Activated CD8-positive, alpha-beta memory T cell treated with anti-CD3 and anti-CD28 coated beads for 36 hours (primary cell): ENCODE measurements around the gene TCF15. TPM values are rescaled to one million over a fixed set of nuclear protein-coding genes. Genes with fewer than 3 reads are reported as not detected.

Experiments used
- CTCF ChIA-PET: fragments of 350-600 bp; sonication (Branson Sonifier 250); formaldehyde crosslinking; loops from one replicate; lab custom pipeline; 2021; ENCODE audit warnings: antibody characterized with exemption; lab: Charles Lee
- POLR2A ChIA-PET: fragments of 350-600 bp; sonication (Branson Sonifier 250); formaldehyde crosslinking; loops from one replicate; lab custom pipeline; 2021; ENCODE audit warnings: antibody characterized with exemption; lab: Charles Lee
- total RNA-seq, 2 experiments: library from RNA; stranded (reverse); gene quantifications; one replicate each; pipeline ENCODE4 v1.2.3, GENCODE V29; 2021

TCF15 gene
- not detected for total RNA-seq

GRCh38 chr20:610130-611046 is at the start of gene TCF15:
Gene TCF15 (minus strand): TSS chr20:610309. CDS start chr20:610237, 72 bp downstream.
- CTCF ChIA-PET = interaction anchor here (2.3 kb wide), 1 partner anchor 35 kb away, joined by 5 read pairs; no protein-coding TSS in a partner anchor
- POLR2A ChIA-PET = no interaction called here

- CTCF ChIA-PET = interaction anchor here (2.7 kb wide), 1 partner anchor 13 kb away, joined by 8 read pairs; no protein-coding TSS in a partner anchor
- POLR2A ChIA-PET = no interaction called here
These were observed 48.7 kb upstream of the TCF15 start for GRCh38 chr20:658731-659291.

- ChIA-PET CTCF (interaction anchor here (2.7 kb wide), 1 partner anchor 13 kb away, joined by 8 read pairs; no protein-coding TSS in a partner anchor), POLR2A (no interaction called here)
These were observed 48.1 kb upstream of the TCF15 start for GRCh38 chr20:658202-658601.

GRCh38 chr20:655726-656624 is 45.9 kb upstream of the TCF15 start:
- POLR2A ChIA-PET = no interaction called here

DNA sequence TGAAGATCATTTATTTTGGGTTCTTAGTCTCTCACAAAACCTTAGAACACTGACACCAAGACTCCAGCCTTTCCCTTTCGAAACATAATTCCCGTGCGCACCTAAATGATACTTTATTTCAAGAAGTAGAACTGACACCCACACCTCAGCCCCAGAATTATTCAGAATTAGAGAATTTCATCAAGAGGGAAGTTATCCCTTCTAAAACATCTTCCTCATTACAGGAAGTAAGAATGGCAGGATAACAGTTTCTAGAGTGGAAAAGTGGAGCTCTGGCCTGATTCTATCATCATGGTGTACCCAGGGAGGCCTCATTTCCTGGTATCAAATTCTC is 44.3 kb upstream of the TCF15 start:
- ChIA-PET POLR2A (no interaction called here), CTCF (interaction anchor here (1.9 kb wide), 1 partner anchor 9 kb away, joined by 5 read pairs; no protein-coding TSS in a partner anchor)

More at GRCh38 chr20:655726-656624, 45.9 kb upstream of the TCF15 start:
- CTCF ChIA-PET = no interaction called here

- CTCF ChIA-PET = interaction anchor here (1.9 kb wide), 1 partner anchor 8 kb away, joined by 5 read pairs; no protein-coding TSS in a partner anchor
- POLR2A ChIA-PET = no interaction called here
These were observed 43.7 kb upstream of the TCF15 start for GRCh38 chr20:653590-654416.

DNA sequence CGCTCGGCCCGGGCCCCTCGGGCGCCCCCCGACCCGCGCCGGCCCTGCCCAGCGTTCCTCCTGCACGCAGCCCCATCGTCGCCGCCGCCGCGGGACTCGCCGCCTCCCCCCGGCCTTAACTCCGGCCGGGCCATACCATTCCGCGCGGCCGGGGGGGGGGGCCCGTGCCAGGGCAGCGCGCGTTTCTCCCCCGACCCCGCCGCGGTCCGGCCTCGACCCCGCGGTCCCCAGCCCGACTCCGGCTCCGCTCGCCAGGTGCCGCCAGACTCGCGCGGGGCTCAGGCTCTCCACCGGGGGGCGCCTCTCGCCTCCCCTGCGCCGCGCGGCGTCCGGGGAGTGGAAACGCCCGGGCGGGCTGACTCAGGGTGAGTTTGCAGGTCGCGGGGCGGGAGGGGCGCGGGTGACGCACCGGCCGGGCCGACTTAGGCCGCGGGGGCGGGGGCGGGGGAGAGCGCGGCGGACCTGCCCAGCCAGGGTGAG is 43.0 kb upstream of the TCF15 start, which contains the start of gene SRXN1:
SRXN1 (minus strand) TSS at position 91 of the 480 bp plus-strand sequence; CDS start at position 76, 15 bp downstream.
- CTCF ChIA-PET = interaction anchor here (1.0 kb wide), 1 partner anchor 14 kb away, joined by 3 read pairs; no protein-coding TSS in a partner anchor
- POLR2A ChIA-PET = no interaction called here

DNA sequence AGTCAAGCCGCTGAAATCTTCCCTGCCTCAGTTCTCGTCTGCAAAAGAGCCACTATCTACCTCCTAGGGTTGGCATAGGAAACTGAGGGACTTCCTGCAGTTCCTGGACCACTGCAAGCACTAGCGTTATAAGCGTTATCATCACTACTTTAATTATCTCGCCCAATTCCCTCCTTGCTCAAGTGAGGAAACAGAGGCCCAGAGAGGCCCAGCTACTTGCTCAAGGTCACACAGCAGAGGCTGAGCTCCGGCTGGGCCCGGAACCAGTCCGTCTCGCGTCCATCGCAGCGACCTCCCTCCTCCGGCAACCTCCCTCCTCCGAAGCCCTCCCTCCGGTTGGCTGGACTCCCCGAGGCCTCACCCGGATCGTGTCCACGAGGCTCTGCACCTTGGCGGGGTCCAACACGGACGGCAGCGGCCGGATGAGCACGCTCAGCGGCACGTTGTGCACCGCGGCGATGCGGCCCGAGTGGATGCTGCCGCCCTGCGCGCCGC is 42.6 kb upstream of the TCF15 start:
- POLR2A ChIA-PET = interaction anchor here (1.1 kb wide), 1 partner anchor 109 kb away, joined by 5 read pairs; the partner anchor contains the start of gene CSNK2A1
- CTCF ChIA-PET = interaction anchor here (1.0 kb wide), 1 partner anchor 15 kb away, joined by 3 read pairs; no protein-coding TSS in a partner anchor

GRCh38 chr20:651713-652614 is 41.9 kb upstream of the TCF15 start:
- ChIA-PET CTCF (interaction anchor here (1.0 to 1.1 kb wide), 2 partner anchors 15 to 173 kb away, joined by 3 read pairs; no protein-coding TSS in a partner anchor), POLR2A (interaction anchor here (1.1 kb wide), 1 partner anchor 108 kb away, joined by 5 read pairs; the partner anchor contains the start of gene CSNK2A1)

- POLR2A ChIA-PET = no interaction called here
These were observed 40.8 kb upstream of the TCF15 start for GRCh38 chr20:650954-651353.

DNA sequence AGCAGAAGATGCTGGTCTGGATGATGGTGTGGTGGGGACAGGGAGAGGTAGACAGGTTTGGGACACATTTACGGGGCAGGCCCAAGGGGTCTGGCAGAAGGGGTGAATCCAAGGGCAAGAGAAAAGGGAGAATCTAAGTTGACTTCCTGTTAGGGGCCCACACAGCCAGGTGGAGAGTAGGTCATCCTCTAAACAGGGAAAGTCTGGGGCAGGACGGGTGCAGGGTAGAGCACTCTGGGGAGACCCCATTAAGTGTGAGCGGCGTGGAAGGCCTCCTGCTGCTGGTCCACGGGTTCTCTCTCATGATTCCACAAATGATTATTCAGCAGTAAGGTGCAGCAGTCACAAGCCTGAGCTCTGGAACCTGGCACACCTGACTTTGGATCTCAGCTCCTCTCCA is 40.2 kb upstream of the TCF15 start:
- POLR2A ChIA-PET = no interaction called here
- CTCF ChIA-PET = interaction anchor here (1.1 kb wide), 1 partner anchor 188 kb away, joined by 3 read pairs; no protein-coding TSS in a partner anchor

More at GRCh38 chr20:650954-651353, 40.8 kb upstream of the TCF15 start:
- CTCF ChIA-PET = interaction anchor here (1.1 kb wide), 1 partner anchor 172 kb away, joined by 3 read pairs; no protein-coding TSS in a partner anchor

GRCh38 chr20:647479-648019 is 37.4 kb upstream of the TCF15 start:
- CTCF ChIA-PET = interaction anchor here (3.0 kb wide), 1 partner anchor 19 kb away, joined by 11 read pairs; no protein-coding TSS in a partner anchor
- POLR2A ChIA-PET = no interaction called here

DNA sequence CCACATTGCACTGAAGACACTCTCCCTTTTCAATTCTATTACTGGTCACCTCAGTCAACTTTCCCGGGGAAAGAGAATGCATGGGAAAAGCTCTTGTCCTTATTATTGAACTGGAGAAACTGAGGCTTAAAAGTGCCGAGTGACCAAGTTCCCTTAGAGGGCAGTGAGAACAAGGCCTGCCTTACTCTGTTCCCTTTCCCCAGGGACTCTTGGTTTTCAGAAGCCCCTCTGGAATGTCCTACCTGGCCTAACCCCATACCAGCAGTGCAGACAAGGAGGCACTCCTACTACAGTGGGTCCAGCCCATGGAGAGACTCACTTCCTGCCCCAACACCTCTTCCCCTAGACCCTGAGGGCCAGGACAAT is 36.7 kb upstream of the TCF15 start:
- POLR2A ChIA-PET = no interaction called here
- CTCF ChIA-PET = interaction anchor here (3.0 kb wide), 1 partner anchor 20 kb away, joined by 11 read pairs; no protein-coding TSS in a partner anchor

DNA sequence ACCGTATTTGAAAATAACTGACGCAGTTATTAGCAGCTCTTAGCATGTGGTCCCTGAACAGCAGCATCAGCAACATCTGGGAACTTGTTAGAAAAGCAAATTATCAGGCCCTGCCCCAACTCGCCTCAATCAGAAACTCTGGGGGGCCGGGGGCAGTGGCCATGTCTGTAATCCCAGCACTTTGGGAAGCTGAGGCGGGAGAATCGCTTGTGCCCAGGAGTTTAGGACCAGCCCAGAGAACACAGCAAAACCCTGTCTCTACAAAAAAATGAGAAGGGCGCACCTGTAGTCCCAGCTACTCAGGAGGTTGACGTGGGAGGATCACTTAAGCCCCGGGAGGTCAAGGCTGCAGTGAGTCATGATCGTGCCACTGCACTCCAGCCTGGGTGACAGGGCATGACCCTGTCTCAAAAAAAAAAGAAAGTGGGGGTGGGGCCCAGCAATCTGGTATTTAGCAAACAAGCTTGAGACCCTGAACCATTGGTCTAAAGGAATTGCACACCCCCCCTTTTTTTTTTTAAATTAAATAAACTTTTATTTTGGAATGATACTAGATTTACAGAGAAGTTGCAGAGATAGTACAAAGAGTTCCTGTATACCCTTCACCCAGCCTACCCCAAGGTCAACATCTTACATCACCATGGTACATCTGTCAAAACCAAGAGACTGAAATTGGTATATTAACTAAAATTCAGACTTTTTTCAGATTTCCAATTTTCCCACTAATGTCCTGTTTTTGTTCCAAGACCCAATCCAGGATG is 36.2 kb upstream of the TCF15 start:
- ChIA-PET CTCF (interaction anchor here (0.6 to 3.0 kb wide), 18 partner anchors 8 to 135 kb away, joined by 3 to 11 read pairs (median 6); partner anchors contain the start of genes CSNK2A1 and TCF15), POLR2A (no interaction called here)
